HUES48 (cell line): ENCODE results near the gene RIN2.

Experiments used
- H3K27ac ChIP-seq: one replicate; pipeline ENCODE4 v1.7.0; 2013; ENCODE audit warnings: low read depth, low read length, inconsistent platforms
- H3K27me3 ChIP-seq: 2 replicates; pipeline ENCODE4 v1.6.1; 2013; ENCODE audit warnings: mild to moderate bottlenecking, low read length; ENCODE audit not compliant: control insufficient read depth, insufficient read depth
- H3K36me3 ChIP-seq: 2 replicates; pipeline ENCODE4 v1.6.1; 2013; ENCODE audit warnings: low read length; ENCODE audit not compliant: control insufficient read depth, insufficient read depth
- H3K4me1 ChIP-seq: 2 replicates; pipeline ENCODE4 v1.6.1; 2013; ENCODE audit warnings: mild to moderate bottlenecking, low read length; ENCODE audit not compliant: control insufficient read depth, insufficient read depth
- H3K4me3 ChIP-seq: 2 replicates; pipeline ENCODE4 v1.5.1; 2013; ENCODE audit warnings: mild to moderate bottlenecking, low read depth, low read length
- H3K9ac ChIP-seq: 2 replicates; pipeline ENCODE4 v1.6.1; 2013; ENCODE audit warnings: mild to moderate bottlenecking, low read depth, low read length, moderate library complexity
- H3K9me3 ChIP-seq: 2 replicates; pipeline ENCODE4 v1.6.1; 2013; ENCODE audit warnings: low read length; ENCODE audit not compliant: control insufficient read depth, insufficient read depth

RIN2 gene

GRCh38 chr20:19775353-19776253 is 17.5 kb downstream of the RIN2 start:
- H3K4me3 ChIP-seq = no peak overlapping the region
- H3K27me3 ChIP-seq = no peaks in the 10 kb centered on the region
- no peak overlapping the region for H3K27ac ChIP-seq
- H3K36me3 ChIP-seq = no peaks in the 10 kb centered on the region
- no peak overlapping the region for H3K9ac ChIP-seq
- H3K9me3 ChIP-seq = no peaks in the 10 kb centered on the region
- H3K4me1 ChIP-seq = peaks cover 25% of the 10 kb centered on the region

DNA sequence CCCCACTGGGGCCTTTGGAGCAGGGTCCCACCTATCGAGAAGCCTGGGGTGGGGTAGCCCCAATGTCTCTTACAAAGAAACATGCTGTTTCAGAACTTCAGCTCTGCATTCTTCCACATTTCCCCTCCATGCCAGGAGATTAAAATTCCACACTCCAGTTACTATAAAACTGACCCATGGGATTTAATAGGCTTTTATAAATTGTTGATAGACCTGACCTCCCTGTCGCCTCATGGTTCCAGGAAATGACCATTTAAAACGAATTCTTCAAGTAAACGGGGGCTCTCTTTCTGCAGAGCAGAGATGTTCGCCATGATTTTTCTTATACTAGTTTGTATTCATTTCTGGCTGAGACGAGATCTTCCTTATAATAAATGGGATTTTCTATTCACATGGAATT is 19.3 kb downstream of the RIN2 start:
- H3K4me1 ChIP-seq = peaks cover 25% of the 10 kb centered on the region
- H3K4me3 ChIP-seq = no peak overlapping the region

GRCh38 chr20:19777981-19778380 is 19.9 kb downstream of the RIN2 start:
- no peaks in the 10 kb centered on the region for H3K27me3 ChIP-seq
- H3K9me3 ChIP-seq = no peaks in the 10 kb centered on the region
- H3K36me3 ChIP-seq = no peaks in the 10 kb centered on the region
- H3K9ac ChIP-seq = no peak overlapping the region
- no peak overlapping the region for H3K4me3 ChIP-seq
- H3K27ac ChIP-seq = no peak overlapping the region
- H3K4me1 ChIP-seq = peaks cover 25% of the 10 kb centered on the region

More for the DNA sequence above, 19.3 kb downstream of the RIN2 start:
- H3K27me3 ChIP-seq = no peaks in the 10 kb centered on the region
- H3K27ac ChIP-seq = no peak overlapping the region
- no peaks in the 10 kb centered on the region for H3K36me3 ChIP-seq
- no peaks in the 10 kb centered on the region for H3K9me3 ChIP-seq
- no peak overlapping the region for H3K9ac ChIP-seq

GRCh38 chr20:19778404-19778803 is 20.3 kb downstream of the RIN2 start:
- Histone ChIP-seq H3K27ac (no peak overlapping the region), H3K4me1 (peaks cover 25% of the 10 kb centered on the region), H3K27me3 (no peaks in the 10 kb centered on the region), H3K4me3 (no peak overlapping the region), H3K36me3 (no peaks in the 10 kb centered on the region), H3K9me3 (no peaks in the 10 kb centered on the region), H3K9ac (no peak overlapping the region)

- no peak overlapping the region for H3K4me3 ChIP-seq
- no peaks in the 10 kb centered on the region for H3K9me3 ChIP-seq
- no peak overlapping the region for H3K9ac ChIP-seq
- peaks cover 28% of the 10 kb centered on the region for H3K4me1 ChIP-seq
- H3K27me3 ChIP-seq = no peaks in the 10 kb centered on the region
- H3K36me3 ChIP-seq = no peaks in the 10 kb centered on the region
- H3K27ac ChIP-seq = no peak overlapping the region
These were observed 21.6 kb downstream of the RIN2 start for GRCh38 chr20:19779634-19780033.

DNA sequence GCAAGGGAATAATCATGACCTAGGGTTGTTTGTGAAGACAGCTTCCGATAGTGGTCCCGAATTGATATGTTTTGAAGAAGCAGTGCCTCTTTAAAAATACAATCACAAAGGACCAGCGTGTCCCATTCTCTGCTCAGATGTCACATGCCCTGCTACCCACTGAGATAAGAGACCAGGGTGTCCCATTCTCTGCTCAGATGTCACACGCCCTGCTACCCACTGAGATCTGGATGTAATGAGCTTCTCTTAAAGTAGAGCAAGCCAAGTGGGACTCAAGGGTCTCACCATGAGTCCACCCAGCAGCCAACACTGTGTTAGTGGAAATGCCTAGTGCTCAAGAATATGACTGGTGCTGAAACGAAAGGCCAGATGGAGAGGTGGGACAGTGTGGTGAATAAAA is 22.2 kb downstream of the RIN2 start:
- Histone ChIP-seq H3K4me3 (no peak overlapping the region), H3K9ac (no peak overlapping the region), H3K27me3 (no peaks in the 10 kb centered on the region), H3K9me3 (no peaks in the 10 kb centered on the region), H3K27ac (no peak overlapping the region), H3K36me3 (no peaks in the 10 kb centered on the region), H3K4me1 (peaks cover 31% of the 10 kb centered on the region)

DNA sequence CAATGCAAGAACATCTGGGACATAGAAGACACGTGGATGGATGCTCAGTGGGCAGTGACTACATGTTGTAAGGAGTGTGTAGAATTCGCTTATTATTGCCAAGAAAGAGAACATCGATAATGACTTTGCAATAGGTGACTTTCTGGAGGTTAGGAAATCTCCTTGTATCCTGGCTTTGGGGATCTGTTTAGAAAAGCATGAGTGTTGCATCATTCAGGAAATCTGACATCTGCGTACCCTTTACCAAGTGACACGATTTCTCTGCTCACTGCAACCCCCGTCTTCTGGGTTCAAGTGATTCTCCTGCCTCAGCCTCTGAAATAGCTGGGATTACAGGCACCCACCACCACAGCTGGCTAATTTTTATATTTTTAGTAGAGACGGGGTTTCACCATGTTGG is 23.2 kb downstream of the RIN2 start:
- no peak overlapping the region for H3K4me3 ChIP-seq
- no peak overlapping the region for H3K9ac ChIP-seq
- H3K4me1 ChIP-seq = peaks cover 28% of the 10 kb centered on the region
- no peaks in the 10 kb centered on the region for H3K27me3 ChIP-seq
- no peak overlapping the region for H3K27ac ChIP-seq
- no peaks in the 10 kb centered on the region for H3K9me3 ChIP-seq
- H3K36me3 ChIP-seq = no peaks in the 10 kb centered on the region

DNA sequence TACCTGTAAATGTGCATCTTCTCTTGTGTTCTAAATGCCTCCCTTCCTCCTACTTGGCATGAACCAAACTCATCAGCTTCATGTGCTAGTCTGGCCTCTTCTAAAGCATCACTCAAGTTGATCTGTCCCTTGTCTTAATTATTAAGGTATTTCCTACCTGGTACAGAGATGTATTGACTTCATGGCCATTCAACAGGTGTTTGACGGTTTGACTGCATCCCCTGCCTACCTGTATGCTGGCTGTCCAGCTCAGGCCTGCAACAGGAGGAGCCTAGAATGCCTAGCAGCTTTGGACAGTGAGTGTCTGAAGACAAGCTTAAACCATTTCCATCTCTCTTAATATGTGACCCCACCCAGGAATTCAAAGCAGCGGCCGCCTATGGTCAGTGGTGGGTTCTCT is 24.6 kb downstream of the RIN2 start:
- H3K4me1 ChIP-seq = peaks cover 27% of the 10 kb centered on the region
- H3K9ac ChIP-seq = no peak overlapping the region
- H3K9me3 ChIP-seq = no peaks in the 10 kb centered on the region
- H3K36me3 ChIP-seq = no peaks in the 10 kb centered on the region
- H3K27me3 ChIP-seq = no peaks in the 10 kb centered on the region
- H3K4me3 ChIP-seq = no peak overlapping the region
- H3K27ac ChIP-seq = no peak overlapping the region

- H3K27ac ChIP-seq = no peak overlapping the region
- H3K9me3 ChIP-seq = no peaks in the 10 kb centered on the region
- no peaks in the 10 kb centered on the region for H3K36me3 ChIP-seq
- peaks cover 23% of the 10 kb centered on the region; the same call in 1 of the 2 replicates for H3K4me1 ChIP-seq
- H3K9ac ChIP-seq = no peak overlapping the region
- H3K4me3 ChIP-seq = no peak overlapping the region
- H3K27me3 ChIP-seq = no peaks in the 10 kb centered on the region
These were observed 25.9 kb downstream of the RIN2 start for GRCh38 chr20:19783966-19784401.

DNA sequence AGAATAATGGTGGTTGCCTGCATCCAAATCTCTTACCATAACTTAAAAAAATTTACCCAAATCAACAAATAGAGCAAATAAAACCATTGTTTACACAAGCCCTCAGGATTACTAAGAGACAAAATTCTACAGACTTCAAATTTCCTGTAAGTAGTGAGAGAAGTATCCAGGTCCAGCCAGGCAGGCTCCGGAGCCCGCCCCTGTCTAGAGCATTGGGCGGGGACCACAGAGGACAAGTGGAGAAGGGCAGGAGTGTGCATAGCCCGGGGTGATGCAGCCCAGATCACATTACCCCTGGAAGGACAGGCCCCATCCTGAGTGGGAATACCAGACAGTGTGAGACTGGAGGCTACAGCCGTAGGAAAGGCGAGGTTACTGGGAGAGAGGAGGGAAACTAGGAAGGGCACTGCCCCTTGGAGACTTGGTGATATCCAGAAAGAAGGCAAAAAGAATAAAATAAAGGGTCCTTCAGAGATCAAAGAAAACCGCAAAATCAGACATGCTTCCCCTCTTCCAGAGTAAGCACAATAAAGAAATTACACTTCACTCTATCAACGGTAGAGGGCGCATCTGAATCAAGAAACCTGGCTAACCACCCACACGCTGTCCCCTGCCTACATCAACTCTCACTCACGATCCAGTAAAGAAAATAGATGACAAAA is 26.6 kb downstream of the RIN2 start:
- no peak overlapping the region for H3K9ac ChIP-seq
- H3K9me3 ChIP-seq = no peaks in the 10 kb centered on the region
- H3K36me3 ChIP-seq = no peaks in the 10 kb centered on the region
- H3K4me3 ChIP-seq = no peak overlapping the region
- H3K4me1 ChIP-seq = peaks cover 30% of the 10 kb centered on the region; the same call in 1 of the 2 replicates
- no peak overlapping the region for H3K27ac ChIP-seq
- no peaks in the 10 kb centered on the region for H3K27me3 ChIP-seq
